Stimulated activated CD4-positive, alpha-beta T cell treated with anti-CD3 and anti-CD28 coated beads, Interleukin-12 subunit alpha, Interleukin-12 subunit beta, amount 100 ng/mL, for 24 hours (primary cell): Measurements from ENCODE around the gene FAM163A.
A peak's percentile ranks its signal among the peaks of the same experiment; 100 is the strongest.
"Not testable (repeated sequence)": the region's sequence is repeated elsewhere in the genome, so short reads cannot be mapped to it uniquely, and the experiment has no call there.

Experiments
- DNase-seq, 2 experiments: peaks; one replicate each; pipeline ENCODE4 v3.0.0-alpha.2; 2020; ENCODE audit warnings: low read depth in 2 of 2

FAM163A gene

GRCh38 chr1:179742717-179743678 is at the start of gene FAM163A:
Gene FAM163A (plus strand): TSS chr1:179743291. CDS start chr1:179813098, 69,807 bp downstream.
- DNase-seq = no peak

DNA sequence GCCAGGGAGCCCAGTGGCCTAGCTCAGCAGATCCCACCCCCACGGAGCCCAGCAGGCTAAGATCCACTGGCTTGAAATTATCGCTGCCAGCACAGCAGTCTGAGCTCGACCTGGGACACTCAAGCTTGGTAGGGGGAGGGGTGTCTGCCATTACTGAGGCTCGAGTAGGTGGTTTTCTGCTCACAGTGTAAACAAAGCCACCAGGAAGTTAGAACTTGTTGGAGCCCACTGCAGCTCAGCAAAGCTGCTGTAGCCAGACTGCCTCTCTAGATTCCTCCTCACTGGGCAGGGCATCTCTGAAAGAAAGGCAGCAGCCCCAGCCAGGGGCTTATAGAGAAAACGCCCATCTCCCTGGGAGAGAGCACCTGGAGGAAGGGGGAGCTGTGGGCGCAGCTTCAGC is 48.6 kb upstream of the FAM163A start:
- not testable (repeated sequence) for DNase-seq

DNA sequence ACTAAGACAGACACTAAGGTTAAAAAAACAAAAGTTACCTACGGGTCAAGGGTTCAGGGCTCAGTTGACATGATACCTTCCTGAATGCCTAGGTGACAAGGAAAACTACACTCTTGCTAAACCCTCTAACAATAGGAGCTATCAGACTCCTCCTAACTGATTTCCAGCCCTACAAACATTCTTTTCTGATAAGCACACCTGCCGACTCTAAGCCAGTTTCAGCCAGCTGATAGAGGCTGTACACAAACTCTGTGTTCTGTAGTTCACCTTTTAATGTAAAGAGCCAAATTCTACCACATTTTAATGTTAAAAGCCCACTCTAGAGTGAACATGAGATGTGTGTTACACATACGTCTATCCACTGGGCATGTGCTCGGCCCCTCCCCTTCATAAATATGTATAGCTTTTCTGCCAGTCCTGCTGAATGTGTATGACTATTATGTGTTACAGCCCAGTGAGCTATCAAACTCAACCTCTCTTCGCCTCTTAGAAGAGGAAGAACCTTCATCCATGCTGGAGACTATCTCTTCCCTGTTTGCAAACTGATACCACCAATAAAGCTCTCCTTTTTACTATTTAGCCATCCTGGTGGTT is 40.0 kb upstream of the FAM163A start:
- DNase-seq = no peak

- DNase-seq = peak in 1 of 2 experiments; percentile 38
These were observed 36.7 kb upstream of the FAM163A start for GRCh38 chr1:179706339-179706941.

DNA sequence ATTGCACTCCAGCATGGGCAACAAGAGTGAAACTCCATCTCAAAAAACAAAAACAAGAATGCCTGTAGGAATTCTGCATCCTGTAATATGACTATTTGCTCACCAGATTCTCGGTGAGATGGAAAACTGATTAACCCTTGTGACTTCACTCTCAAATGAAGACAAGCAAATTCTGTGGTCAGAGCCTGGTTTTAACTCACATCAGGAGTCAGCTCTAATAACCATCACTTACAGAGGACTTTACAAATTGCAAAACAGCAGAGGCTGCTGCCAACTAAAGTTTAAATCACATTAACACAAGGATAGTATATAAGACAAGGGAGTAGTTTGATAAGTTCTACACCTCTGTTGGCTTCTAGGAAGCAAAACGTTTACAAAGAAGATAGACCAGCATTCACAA is 35.7 kb upstream of the FAM163A start:
- no peak for DNase-seq

DNA sequence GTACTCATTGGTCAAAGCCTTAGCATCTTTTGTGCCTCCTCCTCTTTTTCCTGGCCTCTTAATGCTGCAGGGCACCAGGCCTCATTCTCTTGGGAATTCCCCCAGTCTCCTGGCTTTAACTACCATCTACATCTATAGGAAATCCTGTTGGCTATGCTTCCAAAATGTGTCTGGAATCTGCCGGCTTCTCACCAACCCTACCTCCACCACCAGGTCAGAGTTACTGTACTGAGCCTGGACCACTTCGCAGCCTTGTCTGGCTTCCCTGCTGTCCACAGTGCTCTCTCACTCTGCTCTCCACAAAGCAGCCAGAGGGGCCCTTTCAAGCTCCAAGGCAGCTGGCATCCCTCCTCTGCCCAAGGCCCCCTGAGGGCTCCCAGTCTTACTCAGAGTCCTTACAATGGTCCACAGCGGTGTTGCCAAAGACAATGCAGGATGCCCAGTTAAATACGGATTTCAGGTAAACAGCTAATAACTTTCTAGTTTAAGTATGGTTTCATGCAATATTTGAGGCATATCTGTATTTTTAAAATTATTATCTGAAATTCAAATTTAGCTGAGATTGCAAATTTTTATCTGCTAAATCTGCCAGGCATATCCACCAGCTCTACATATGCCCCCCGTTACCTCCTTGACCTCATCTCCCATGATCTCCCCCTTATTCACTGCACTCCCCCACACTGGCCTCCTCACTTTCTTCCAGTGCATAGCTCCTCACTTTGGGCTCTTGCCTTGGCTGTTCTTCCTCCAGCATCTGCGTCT is 34.5 kb upstream of the FAM163A start:
- DNase-seq = no peak

DNA sequence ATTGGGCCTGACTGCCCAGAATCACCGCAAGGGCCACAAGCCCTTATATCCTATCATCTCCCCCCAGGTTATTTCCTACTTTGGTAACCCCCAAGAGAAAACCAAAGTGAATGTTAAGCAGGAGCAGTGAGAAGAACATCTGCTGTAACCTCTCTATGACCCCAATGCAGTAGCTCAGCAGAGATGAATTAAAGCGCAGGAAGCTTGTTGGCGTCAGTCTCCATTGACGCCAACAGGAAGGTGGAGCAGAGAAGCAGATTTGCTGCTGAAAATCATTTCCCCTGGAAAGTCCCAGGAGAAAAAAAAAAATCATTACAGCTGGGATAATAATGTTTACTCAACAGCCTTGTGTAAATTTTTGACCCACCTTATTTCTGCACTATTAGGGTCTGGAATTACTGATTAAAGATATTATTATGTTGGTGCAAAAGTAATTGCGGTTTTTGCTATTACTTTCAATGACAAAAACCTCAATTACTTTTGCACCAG is 33.2 kb upstream of the FAM163A start:
- DNase-seq = no peak

DNA sequence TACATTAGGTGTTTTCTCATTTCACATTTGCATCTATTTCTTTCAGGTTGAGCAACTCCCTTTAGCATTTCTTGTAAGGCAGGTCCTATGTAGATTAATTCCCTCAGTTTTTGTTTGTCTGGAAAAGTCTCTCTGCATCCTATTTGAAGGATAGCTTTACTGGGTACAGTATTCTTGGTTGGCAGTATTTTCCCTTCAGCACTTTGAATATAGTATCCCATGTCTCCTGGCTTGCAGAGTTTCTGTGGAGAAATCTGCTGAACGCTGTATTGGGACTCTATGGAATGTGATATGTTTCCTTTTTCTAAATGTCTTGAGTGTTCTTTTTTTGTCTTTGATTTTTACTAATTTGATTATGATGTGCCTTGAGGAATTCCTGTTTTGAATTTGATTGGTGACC is 28.9 kb upstream of the FAM163A start:
- no peak for DNase-seq

DNA sequence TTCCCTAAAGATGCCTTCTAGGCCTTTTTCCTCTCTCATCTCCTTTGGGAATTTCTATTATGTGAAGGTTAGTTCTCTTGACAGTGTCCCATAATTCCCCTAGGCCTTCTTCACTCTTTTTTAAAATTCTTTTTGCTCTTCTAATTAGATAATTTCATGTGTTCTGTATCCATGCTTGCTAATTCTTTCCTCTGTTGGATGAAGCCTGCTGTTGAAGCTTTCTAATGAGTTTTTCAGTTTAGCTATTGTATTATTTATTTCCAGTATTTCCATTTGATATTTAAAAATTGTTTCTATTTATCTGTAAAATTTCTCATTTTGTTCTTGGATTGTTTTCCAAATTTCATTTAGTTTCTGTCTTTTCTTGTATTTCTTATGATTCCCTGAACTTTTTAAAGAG is 28.5 kb upstream of the FAM163A start:
- DNase-seq = no peak

- DNase-seq = no peak
These were observed 23.8 kb upstream of the FAM163A start for GRCh38 chr1:179719272-179719671.

DNA sequence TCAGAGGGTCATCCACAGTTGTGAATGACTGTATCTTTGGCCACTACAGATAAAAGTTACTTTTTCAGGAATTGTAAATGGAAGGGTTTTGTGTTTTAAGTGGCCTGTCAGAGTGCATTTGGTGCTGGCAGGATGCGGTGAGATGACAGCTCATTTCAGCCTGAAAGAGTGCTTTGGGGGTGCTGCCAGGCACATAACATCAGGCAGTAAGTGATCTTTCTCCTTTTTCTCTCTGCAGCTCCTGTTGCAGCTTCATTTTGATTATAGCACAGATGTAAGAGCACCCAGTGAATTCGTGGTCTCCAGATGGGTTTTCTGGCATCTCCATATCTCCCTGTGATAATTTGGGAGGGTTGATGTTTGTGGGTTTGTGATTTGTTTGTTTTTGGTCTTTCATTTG is 14.8 kb upstream of the FAM163A start:
- no peak for DNase-seq

DNA sequence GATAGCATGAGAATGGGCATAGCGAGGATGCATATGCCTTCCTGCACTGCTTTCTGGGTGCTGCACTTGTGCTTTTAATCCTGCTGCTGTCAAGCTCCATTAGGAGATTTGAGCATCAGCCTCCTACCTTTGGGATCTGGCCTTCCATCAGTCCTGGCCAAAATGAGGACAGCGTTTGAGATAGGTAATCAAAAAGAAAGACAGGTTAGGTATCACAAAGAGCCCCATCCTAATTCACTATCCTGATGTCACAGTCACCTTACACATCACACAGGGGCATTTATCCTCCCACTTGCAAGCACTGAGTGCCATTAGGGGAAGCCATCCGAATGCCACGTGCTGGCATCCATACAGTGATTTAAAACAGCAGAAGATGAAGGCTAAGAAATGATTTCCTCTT is 13.2 kb upstream of the FAM163A start:
- DNase-seq = no peak

DNA sequence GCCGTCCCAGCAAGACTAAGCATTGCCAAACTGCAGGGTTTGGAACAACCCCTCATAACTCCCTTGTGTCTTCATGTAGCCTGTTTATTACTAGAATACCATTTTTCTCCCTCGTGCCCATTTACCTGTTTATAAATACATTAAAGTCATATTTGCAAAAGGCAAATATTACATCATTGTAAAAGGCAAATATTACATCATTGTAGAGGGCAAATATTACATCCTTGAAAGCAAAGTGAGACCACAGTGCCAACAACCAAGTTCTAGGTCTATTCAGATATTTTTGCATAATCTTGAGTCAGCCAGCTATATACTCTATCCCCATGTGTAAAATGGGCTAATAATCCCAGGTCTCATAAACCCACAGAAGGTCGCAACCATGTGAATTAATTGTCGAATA is 11.4 kb upstream of the FAM163A start:
- DNase-seq = no peak

DNA sequence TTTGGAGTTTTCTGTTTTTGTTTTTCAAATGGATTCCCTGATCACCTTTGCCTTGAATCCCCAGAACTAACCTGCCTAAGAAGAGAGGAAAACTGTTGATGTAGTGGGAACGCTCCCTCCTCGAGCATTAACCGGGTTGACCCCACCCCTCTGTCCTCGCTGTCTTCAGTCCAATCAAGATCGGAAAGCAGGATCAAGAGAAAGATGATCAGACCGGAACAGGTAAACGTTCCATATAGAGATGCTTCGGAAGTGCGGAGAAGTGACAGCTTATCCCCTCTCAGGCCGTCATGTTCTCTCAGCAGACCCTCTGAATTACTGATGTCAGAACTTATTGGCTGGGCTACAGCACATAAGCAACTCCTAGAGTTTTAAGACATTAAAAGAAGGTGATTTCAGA is 800 bp upstream of the FAM163A start:
- no peak for DNase-seq

GRCh38 chr1:179743679-179744400 is 749 bp downstream of the FAM163A start:
- no peak for DNase-seq

DNA sequence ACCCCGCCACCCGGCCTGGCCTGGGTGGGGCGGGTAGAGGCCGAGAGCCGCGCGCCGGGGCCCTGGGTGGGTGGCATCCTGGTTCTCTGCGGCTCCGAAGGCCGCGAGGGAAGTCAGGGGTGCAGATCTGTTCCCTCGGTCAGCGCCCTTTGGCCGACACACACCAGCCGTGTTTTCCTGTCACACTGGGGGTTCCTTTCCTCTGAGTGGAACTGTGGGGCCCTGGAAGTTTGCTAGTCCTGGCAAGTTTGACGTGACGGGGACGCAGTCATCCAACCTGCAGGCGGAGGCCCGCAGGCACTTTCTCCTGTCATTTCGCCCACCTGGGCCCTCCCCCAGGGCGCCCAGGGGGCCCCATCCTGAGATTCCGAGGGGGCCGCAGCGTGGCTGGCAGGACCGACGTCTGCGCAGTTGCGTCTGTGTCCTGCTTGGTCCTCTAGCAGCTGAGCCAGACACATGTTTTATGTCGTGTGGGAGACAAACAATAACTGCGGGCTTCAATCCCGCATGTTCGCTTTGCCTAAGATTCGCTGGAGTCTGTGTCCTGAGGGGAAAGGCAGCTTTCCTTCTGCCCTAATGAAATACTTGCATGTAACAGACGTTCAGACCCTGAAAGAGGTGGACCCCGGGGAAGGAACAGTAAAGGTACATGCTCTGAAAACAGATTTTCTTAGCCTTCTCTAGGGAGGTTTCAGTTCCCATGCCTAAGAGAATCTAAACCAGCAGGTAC is 1.5 kb downstream of the FAM163A start:
- DNase-seq = no peak

DNA sequence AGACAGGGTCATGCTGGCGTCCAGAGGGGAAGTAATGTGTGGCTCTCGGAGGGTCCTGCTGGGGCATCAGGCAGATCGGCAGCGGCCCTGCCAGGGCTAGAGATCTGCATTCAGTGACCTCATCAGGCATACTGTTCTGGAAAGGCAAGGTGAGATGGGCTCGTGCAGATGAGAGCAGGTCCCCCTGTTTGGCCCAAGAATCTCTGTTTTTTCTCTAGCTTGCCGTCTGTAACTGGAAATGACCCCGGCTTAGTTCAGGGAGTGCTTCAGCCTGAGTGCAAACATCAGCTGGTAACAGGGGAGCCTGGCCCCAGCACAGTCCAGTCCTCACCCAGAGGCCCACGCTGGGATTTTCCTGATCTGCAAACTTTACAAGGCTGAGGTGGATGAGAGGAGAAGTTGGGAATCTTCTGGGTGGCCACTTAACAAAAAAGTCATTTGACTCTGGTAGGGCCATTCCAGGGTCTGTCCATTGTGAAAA is 2.1 kb downstream of the FAM163A start:
- DNase-seq = no peak

DNA sequence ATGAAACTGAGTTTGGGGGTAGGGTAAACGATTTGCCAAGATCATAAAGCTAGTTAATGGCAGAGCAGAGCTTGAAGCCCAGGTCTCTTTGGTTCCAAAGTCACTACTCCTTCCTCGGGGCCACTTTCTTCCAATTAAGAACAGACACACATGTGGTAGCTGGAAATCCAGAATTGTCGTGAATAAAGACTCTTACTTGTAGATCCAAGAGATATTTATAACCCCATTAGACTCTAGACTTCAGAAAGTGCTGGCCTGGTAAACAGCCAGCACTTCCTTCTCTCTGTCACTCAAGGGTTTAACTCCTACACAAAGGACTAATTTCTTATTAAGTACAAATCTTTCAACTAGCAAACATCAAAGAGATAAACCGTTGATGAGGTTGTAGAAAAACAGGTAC is 2.7 kb downstream of the FAM163A start:
- no peak for DNase-seq

DNA sequence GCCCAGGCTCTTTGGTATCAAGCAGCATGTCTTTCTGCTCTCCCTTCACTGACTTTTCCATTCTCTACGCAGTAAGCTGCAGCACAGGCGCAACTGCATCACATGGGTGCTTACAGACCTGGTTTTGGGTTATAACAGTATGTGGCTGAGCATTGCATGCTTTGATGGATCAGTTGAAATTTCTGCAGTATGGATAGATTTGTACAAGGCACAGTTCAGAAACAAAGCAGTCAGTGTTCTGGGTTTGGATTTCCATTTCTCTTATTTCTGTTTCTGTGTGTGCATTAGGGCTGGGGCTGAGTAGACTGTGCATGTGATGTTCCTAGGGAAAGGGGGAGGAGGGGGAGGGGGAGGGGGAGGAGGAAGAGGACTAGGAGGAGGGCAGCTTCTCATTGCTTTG is 4.5 kb downstream of the FAM163A start:
- DNase-seq = no peak

DNA sequence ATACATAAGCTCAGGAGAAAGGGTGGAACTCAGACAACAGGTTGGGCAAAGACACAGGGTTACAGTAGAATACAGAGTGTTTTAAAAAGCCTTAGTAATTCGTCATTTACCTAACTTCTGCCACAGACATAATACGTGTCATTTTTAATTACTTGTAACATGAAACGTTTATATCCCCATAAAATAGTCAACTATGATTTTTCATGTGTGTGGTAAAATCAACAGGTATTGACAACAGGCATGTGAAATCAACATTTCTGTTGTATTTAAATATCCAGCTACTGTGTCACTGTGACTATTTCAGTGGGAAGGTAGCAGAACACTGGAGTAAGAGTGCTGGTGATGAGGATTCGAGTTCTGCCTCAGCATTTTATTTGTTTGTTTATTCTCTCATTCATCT is 5.7 kb downstream of the FAM163A start:
- DNase-seq = no peak
